AG09319 (cell line): Measurements from ENCODE around the gene ACSF3.

Experiments
- DNase-seq: peaks from one replicate; pipeline ENCODE4 v3.0.0-alpha.2; 2010; ENCODE audit warnings: low read depth; ENCODE audit errors: extremely low read depth
- CTCF ChIP-seq: IDR thresholded peaks from 2 replicates; pipeline ENCODE4 v1.5.1; 2011; ENCODE audit warnings: low read depth, mild to moderate bottlenecking, inconsistent platforms, low read length, moderate library complexity

The ACSF3 gene

GRCh38 chr16:89099905-89100304 is 6.3 kb downstream of the ACSF3 start:
- no peak for DNase-seq
- no peak for TF ChIP-seq CTCF

GRCh38 chr16:89100601-89101302 is 7.1 kb downstream of the ACSF3 start:
- TF ChIP-seq CTCF: no peak
- DNase-seq: no peak

GRCh38 chr16:89101303-89102040 is 7.8 kb downstream of the ACSF3 start:
- no peak for TF ChIP-seq CTCF
- DNase-seq: no peak

GRCh38 chr16:89102041-89102471 is 8.4 kb downstream of the ACSF3 start:
- TF ChIP-seq CTCF: no peak
- no peak for DNase-seq

GRCh38 chr16:89102481-89103073 is 8.9 kb downstream of the ACSF3 start:
- no peak for DNase-seq
- no peak for TF ChIP-seq CTCF

- TF ChIP-seq CTCF: no peak
- no peak for DNase-seq
These were observed 9.5 kb downstream of the ACSF3 start for GRCh38 chr16:89103156-89103555.

- no peak for DNase-seq
- TF ChIP-seq CTCF: no peak
These were observed 10.1 kb downstream of the ACSF3 start for GRCh38 chr16:89103781-89104180.
